GM12872 (cell line): ENCODE results near the gene GCDH.

Experiments
- TF ChIP-seq, protein P1 (sequence below): IDR thresholded peaks from 3 replicates; pipeline ENCODE4 v1.5.1; 2011; ENCODE audit warnings: low read depth, mild to moderate bottlenecking, low read length, moderate library complexity; ENCODE audit not compliant: insufficient read depth

The GCDH gene

DNA sequence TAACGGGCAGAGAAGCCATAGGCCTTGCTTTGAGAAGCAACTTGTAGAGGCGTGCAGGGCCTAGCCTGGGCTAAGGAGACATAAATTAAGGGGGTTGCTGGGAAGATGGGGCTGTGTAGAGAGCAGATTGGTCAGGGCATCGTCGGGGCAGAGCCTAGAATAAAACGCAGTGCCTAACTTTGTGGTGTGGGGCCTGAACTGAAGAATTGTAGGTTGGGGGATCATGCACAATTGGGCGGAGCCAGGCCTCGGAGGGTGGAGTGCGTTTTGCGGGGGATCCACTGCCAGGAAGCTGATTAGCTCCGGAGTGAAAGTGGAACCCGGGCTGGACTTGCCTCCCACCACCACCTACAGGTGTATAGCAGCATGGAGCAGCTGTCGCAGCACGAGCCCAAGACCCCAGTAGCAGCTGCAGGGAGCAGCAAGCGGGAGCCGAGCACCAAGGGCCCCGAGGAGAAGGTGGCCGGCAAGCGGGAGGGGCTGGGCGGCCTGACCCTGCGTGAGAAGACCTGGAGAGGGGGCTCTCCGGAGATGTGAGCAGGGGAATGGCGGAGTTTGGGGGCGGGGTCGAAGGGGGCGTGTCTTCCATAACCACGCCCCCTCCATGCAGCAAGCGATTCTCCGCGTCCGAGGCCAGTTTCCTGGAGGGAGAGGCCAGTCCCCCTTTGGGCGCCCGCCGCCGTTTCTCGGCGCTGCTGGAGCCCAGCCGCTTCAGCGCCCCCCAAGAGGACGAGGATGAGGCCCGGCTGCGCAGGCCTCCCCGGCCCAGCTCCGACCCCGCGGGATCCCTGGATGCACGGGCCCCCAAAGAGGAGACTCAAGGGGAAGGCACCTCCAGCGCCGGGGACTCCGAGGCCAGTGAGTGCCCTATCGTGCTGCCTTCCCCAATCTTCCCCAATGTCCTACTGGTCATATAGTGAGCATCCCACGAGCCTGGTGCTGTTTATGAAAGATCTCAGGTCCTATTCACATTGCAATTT, 23.6 kb upstream of the GCDH start:
- TF ChIP-seq, protein P1, sequence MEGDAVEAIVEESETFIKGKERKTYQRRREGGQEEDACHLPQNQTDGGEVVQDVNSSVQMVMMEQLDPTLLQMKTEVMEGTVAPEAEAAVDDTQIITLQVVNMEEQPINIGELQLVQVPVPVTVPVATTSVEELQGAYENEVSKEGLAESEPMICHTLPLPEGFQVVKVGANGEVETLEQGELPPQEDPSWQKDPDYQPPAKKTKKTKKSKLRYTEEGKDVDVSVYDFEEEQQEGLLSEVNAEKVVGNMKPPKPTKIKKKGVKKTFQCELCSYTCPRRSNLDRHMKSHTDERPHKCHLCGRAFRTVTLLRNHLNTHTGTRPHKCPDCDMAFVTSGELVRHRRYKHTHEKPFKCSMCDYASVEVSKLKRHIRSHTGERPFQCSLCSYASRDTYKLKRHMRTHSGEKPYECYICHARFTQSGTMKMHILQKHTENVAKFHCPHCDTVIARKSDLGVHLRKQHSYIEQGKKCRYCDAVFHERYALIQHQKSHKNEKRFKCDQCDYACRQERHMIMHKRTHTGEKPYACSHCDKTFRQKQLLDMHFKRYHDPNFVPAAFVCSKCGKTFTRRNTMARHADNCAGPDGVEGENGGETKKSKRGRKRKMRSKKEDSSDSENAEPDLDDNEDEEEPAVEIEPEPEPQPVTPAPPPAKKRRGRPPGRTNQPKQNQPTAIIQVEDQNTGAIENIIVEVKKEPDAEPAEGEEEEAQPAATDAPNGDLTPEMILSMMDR = 0 out of 3 replicates have a peak, but pooled peaks have one; percentile 19

DNA sequence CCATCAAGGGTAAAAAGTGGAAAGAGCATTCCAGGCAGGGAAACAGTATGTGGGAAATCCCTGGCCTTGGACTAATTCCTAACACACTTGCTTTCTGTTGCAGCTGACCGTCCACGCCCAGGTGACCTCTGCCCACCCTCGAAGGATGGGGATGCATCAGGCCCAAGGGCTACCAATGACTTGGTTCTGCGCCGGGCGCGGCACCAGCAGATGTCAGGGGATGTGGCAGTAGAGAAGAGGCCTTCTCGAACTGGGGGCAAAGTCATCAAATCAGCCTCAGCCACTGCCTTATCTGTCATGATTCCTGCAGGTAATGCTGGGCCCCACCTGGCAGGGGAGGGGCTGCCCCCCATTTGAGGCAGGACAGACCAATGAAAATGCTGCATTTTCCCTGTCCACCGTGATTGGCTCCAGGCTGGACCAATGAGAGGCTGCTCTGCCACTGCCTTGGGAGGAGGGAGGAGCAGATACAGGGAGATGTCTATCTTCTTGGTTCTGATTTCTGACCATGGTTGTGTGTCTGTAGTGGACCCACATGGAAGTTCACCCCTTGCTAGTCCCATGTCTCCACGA, 22.3 kb upstream of the GCDH start:
- TF ChIP-seq, protein P1 = no peak

DNA sequence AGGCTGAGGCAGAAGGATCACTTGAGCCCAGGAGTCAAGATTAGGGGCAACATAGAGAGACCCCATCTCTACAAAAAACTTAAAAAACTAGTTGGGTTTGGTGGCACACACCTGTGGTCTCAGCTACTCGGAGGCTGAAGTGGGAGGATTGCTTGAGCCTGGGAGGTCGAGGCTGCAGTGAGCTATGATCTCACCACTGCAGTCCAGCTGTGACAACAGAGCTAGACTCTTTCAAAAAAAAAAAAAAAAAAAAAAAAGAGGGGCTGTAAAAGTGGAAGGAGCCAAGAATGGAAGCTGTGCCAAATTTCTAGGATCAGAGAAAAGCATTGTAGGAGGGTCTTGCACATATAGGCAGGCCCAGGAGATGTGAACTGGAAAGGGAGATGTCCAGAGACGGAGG, 19.3 kb upstream of the GCDH start:
- TF ChIP-seq, protein P1 = no peak

DNA sequence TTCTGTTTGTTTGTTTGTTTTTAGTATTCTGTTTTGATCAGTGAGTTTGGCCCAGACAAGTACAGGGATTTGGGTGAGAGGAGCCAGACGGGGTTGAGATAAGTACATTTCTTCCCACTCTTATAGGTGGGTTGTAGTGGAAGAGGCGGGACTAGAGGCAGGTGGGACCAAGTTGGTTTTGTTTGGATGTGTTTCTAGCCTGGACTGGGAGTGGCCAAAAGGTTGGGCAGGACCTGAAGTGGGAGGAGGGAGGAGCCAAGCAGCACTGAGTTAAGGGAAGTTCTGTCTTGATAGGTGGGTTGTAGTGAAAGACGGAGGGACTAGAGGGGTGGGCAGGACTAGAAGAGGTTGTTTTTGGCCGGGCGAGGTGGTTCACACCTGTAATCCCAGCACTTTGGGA, 18.7 kb upstream of the GCDH start:
- TF ChIP-seq, protein P1 = no peak

DNA sequence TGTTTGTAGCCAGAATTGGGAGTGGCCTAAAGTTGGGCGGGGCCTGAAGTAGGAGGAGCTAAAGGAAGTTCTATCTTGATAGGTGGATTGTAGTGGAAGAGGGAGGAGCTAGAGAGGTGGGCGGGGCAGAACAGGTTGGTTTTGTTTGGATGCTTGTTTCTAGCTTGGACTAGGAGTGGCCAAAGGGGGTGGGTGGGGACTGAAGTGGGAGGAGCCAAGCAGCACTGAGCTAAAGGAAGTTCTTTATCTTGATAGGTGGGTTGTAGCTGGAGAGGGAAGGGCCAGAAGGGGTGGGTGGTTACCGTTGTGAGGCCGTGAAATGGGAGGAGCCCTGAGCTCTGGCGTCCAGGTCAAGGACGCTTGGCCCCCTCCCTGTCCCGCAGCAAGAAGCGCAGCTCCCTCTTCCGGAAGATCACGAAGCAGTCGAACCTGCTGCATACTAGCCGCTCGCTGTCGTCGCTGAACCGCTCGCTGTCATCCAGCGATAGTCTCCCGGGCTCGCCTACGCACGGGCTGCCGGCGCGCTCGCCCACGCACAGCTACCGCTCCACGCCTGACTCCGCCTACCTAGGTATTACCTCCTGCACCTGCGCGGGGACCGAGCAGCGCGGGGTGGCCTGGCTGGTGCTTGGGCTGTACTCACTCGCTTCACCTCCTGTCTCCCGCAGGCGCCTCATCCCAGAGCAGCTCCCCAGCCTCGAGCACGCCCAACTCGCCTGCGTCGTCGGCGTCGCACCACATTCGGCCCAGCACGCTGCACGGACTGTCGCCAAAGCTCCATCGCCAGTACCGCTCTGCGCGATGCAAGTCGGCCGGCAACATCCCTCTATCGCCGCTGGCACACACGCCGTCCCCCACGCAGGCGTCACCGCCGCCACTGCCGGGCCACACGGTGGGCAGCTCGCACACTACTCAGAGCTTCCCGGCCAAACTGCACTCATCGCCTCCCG, 17.7 kb upstream of the GCDH start:
- TF ChIP-seq, protein P1 = no peak

DNA sequence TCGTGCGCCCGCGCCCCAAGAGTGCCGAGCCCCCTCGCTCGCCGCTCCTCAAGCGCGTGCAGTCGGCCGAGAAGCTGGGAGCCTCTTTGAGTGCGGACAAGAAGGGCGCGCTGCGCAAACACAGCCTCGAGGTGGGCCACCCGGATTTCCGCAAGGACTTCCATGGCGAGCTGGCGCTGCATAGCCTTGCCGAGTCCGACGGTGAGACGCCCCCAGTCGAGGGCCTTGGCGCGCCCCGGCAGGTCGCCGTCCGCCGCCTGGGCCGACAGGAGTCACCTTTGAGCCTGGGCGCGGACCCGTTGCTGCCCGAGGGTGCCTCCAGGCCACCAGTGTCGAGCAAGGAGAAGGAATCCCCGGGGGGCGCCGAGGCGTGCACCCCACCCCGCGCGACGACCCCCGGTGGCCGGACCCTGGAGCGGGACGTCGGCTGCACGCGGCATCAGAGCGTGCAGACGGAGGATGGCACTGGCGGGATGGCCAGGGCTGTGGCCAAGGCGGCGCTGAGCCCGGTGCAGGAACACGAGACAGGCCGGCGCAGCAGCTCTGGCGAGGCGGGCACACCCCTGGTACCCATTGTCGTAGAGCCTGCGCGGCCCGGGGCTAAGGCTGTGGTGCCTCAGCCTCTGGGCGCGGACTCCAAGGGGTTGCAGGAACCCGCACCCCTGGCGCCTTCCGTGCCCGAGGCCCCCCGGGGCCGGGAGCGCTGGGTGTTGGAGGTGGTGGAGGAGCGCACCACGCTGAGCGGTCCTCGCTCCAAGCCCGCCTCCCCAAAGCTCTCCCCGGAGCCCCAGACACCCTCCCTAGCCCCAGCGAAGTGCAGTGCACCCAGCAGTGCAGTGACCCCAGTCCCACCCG, 16.8 kb upstream of the GCDH start:
- TF ChIP-seq, protein P1 = no peak
